Activated T-helper 1 cell treated with anti-CD3 and anti-CD28 coated beads, Interleukin-2, amount 50 U/mL, for 16 hours (primary cell): Measurements from ENCODE around the gene KCNQ5.

Source experiments
- DNase-seq, 2 donors: peaks; one replicate each; pipeline ENCODE4 v3.0.0-alpha.2; 2020; ENCODE audit warnings: low read depth in 1 of 2, low spot score in 1 of 2

The KCNQ5 gene

GRCh38 chr6:72792692-72793091 lies 170.8 kb downstream of the KCNQ5 start:
- no peak for DNase-seq

GRCh38 chr6:72793641-72794395 lies 172.0 kb downstream of the KCNQ5 start:
- DNase-seq: no peak

- DNase-seq: no peak
These were observed 176.3 kb downstream of the KCNQ5 start for GRCh38 chr6:72798196-72798595.

- no peak for DNase-seq
These were observed 188.0 kb downstream of the KCNQ5 start for GRCh38 chr6:72809746-72810379.

- no peak for DNase-seq
These were observed 188.9 kb downstream of the KCNQ5 start for GRCh38 chr6:72810571-72811280.

GRCh38 chr6:72811971-72812421 lies 190.1 kb downstream of the KCNQ5 start:
- no peak for DNase-seq

- DNase-seq: no peak
These were observed 192.1 kb downstream of the KCNQ5 start for GRCh38 chr6:72813807-72814596.

- DNase-seq: no peak
These were observed 194.2 kb downstream of the KCNQ5 start for GRCh38 chr6:72816022-72816421.

- DNase-seq: no peak
These were observed 195.3 kb downstream of the KCNQ5 start for GRCh38 chr6:72817208-72817607.

- DNase-seq: no peak
These were observed 197.7 kb downstream of the KCNQ5 start for GRCh38 chr6:72819609-72820008.

GRCh38 chr6:72820153-72820552 lies 198.3 kb downstream of the KCNQ5 start:
- no peak for DNase-seq

GRCh38 chr6:72820906-72821305 lies 199.0 kb downstream of the KCNQ5 start:
- DNase-seq: no peak

GRCh38 chr6:72822023-72822422 lies 200.2 kb downstream of the KCNQ5 start:
- no peak for DNase-seq

- DNase-seq: no peak
These were observed 200.8 kb downstream of the KCNQ5 start for GRCh38 chr6:72822691-72823090.

GRCh38 chr6:72824833-72825232 lies 203.0 kb downstream of the KCNQ5 start:
- no peak for DNase-seq

- DNase-seq: no peak
These were observed 203.5 kb downstream of the KCNQ5 start for GRCh38 chr6:72825315-72825911.

- DNase-seq: no peak
These were observed 204.2 kb downstream of the KCNQ5 start for GRCh38 chr6:72826037-72826436.

GRCh38 chr6:72826744-72827438 lies 205.0 kb downstream of the KCNQ5 start:
- DNase-seq: no peak

- DNase-seq: no peak
These were observed 207.0 kb downstream of the KCNQ5 start for GRCh38 chr6:72828904-72829303.

GRCh38 chr6:72832271-72832670 lies 210.4 kb downstream of the KCNQ5 start:
- no peak for DNase-seq
